ENCODE data around the gene PARP12. TPM values are rescaled to one million over a fixed set of nuclear protein-coding genes. Genes with fewer than 3 reads are reported as not detected.

PARP12 gene
- total RNA-seq, 6 experiments from 2014 or later: 15.7 to 33.1 (median 23.3) TPM

GRCh38 chr7:140009735-140010134 is 53.0 kb downstream of the PARP12 start:
- intact Hi-C loops (cut with DNase I): loop anchor here (10.0 kb wide), 1 partner anchor 515 kb away; no protein-coding TSS in a partner anchor
- WGBS (ENCODE audit: insufficient coverage, low coverage, low lambda C conversion rate, missing lambda C conversion rate): 87% methylated on average over 11 of the region's 11 CpGs
- Histone ChIP-seq H3K36me3 (no peaks in the 10 kb centered on the region), H3K9me3 (no peaks in the 10 kb centered on the region), H3K27ac (no peak overlapping the region), H3K4me1 (peaks cover 0 to 7% (median 0%) of the 10 kb centered on the region in 4 donors), H3K4me3 (no peak overlapping the region), H3K27me3 (no peaks in the 10 kb centered on the region)
- no peak for DNase-seq
- no peak for TF ChIP-seq POLR2A (IDR thresholded peaks at IDR 0.05)
- TF ChIP-seq CTCF (IDR thresholded peaks at IDR 0.05): no peak
- ATAC-seq: no peak

- Histone ChIP-seq H3K36me3 (no peaks in the 10 kb centered on the region), H3K27ac (no peak overlapping the region), H3K27me3 (no peaks in the 10 kb centered on the region), H3K9me3 (no peaks in the 10 kb centered on the region), H3K4me3 (no peak overlapping the region), H3K4me1 (peaks cover 0 to 7% (median 0%) of the 10 kb centered on the region in 4 donors)
- WGBS (ENCODE audit: insufficient coverage, low coverage, low lambda C conversion rate, missing lambda C conversion rate): 38% methylated on average over 5 of the region's 16 CpGs
- peak; percentile 66 to 74 (median 74) for DNase-seq
- TF ChIP-seq CTCF (IDR thresholded peaks at IDR 0.05) (no peak), POLR2A (IDR thresholded peaks at IDR 0.05) (no peak)
- ATAC-seq: peak; percentile 74 to 82 (median 76)
- intact Hi-C loops (cut with DNase I): loop anchor here (10.0 kb wide), 1 partner anchor 514 kb away; no protein-coding TSS in a partner anchor
Observed at GRCh38 chr7:140008755-140009610, 53.8 kb downstream of the PARP12 start.

- no peaks in the 10 kb centered on the region for H3K36me3 ChIP-seq
- no peaks in the 10 kb centered on the region for H3K9me3 ChIP-seq
- H3K4me3 ChIP-seq: no peak overlapping the region
- peaks cover 0 to 7% (median 0%) of the 10 kb centered on the region in 4 donors for H3K4me1 ChIP-seq
- TF ChIP-seq POLR2A (IDR thresholded peaks at IDR 0.05): no peak
- TF ChIP-seq CTCF (IDR thresholded peaks at IDR 0.05): no peak
- intact Hi-C loops (cut with DNase I): loop anchor here (10.0 kb wide), 1 partner anchor 512 kb away; no protein-coding TSS in a partner anchor
- ATAC-seq (no peak), DNase-seq (no peak)
- no peaks in the 10 kb centered on the region for H3K27me3 ChIP-seq
- 82% methylated on average over 8 of the region's 11 CpGs for WGBS (ENCODE audit: insufficient coverage, low coverage, low lambda C conversion rate, missing lambda C conversion rate)
- no peak overlapping the region for H3K27ac ChIP-seq
Observed at GRCh38 chr7:140007051-140007690, 55.6 kb downstream of the PARP12 start.

- TF ChIP-seq CTCF (IDR thresholded peaks at IDR 0.05) (no peak), POLR2A (IDR thresholded peaks at IDR 0.05) (no peak)
- intact Hi-C loops (cut with DNase I): loop anchor here (10.0 kb wide), 1 partner anchor 512 kb away; no protein-coding TSS in a partner anchor
- H3K4me1 ChIP-seq: peaks cover 0 to 7% (median 0%) of the 10 kb centered on the region in 4 donors
- H3K27me3 ChIP-seq: no peaks in the 10 kb centered on the region
- H3K9me3 ChIP-seq: no peaks in the 10 kb centered on the region
- 96% methylated on average over 10 of the region's 10 CpGs for WGBS (ENCODE audit: insufficient coverage, low coverage, low lambda C conversion rate, missing lambda C conversion rate)
- DNase-seq (no peak), ATAC-seq (no peak)
- no peak overlapping the region for H3K27ac ChIP-seq
- H3K36me3 ChIP-seq: no peaks in the 10 kb centered on the region
- no peak overlapping the region for H3K4me3 ChIP-seq
Observed at GRCh38 chr7:140006600-140006999, 56.2 kb downstream of the PARP12 start.

Data from right lobe of liver (tissue), 6 donors.